A549 (cell line): ENCODE data around the gene SPDYE1.
"Not testable (repeated sequence)": the region's sequence is repeated elsewhere in the genome, so short reads cannot be mapped to it uniquely, and the experiment has no call there.

Experiments used
- CHD2 ChIP-seq: fragments of 150-350 bp; IDR thresholded peaks from 2 replicates; pipeline ENCODE4 v1.6.1; 2014; ENCODE audit warnings: low read length; ENCODE audit not compliant: partially characterized antibody
- EP300 ChIP-seq, 2 experiments: fragments of >200 bp; sonication (Bioruptor Twin); formaldehyde crosslinking; IDR thresholded peaks; 2 replicates in 1 of 2; 3 replicates in 1 of 2; pipeline ENCODE4 v1.6.1; 2016 to 2017
- MYC ChIP-seq: IDR thresholded peaks from 2 replicates; pipeline ENCODE4 v1.6.1; 2012; ENCODE audit warnings: mild to moderate bottlenecking, inconsistent platforms, low read length, improper control_type of control experiment, borderline replicate concordance
- RAD21 ChIP-seq, 2 experiments: fragments of >200 bp in 1 of 2; sonication (Bioruptor Twin) in 1 of 2; formaldehyde crosslinking in 1 of 2; IDR thresholded peaks in 1 of 2; conservative IDR thresholded peaks in 1 of 2; 2 replicates in 1 of 2; 3 replicates in 1 of 2; pipeline ENCODE4 v1.6.1; 2012 to 2018; ENCODE audit warnings: inconsistent platforms in 1 of 2
- TF ChIP-seq, protein P1 (sequence below): fragments of 200-600 bp; sonication (generic); IDR thresholded peaks from 2 replicates; pipeline ENCODE4 v1.6.1; 2016; ENCODE audit warnings: antibody characterized with exemption, mild to moderate bottlenecking, moderate library complexity
- TF ChIP-seq, protein P2 (sequence below): fragments of >200 bp; sonication (Bioruptor Twin); formaldehyde crosslinking; IDR thresholded peaks from 3 replicates; pipeline ENCODE4 v1.6.1; 2016
- TF ChIP-seq, protein P3 (sequence below): fragments of >200 bp; sonication (Bioruptor Twin); formaldehyde crosslinking; IDR thresholded peaks from 3 replicates; pipeline ENCODE4 v1.5.1; 2016

DNA sequence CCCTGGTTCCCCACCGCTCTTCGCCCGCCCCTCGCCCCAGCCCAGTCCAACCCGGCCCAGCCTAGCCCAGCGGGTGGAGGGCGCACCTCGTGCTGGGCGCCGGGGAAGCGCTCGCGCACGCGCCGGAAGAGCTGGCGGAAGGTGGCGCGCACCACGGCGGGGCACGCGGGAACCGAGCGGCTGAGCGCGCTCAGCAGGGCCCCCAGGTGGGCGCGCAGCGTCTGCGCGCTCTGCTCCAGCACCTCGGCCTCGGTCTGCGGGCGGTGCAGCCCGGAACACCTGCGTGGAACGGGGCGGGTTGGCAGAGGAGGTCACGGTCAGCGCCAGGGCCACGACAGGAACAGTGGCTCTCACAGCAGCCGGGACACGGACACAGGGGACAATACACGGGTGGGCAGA is 42.8 kb downstream of the SPDYE1 start:
- TF ChIP-seq, protein P1, sequence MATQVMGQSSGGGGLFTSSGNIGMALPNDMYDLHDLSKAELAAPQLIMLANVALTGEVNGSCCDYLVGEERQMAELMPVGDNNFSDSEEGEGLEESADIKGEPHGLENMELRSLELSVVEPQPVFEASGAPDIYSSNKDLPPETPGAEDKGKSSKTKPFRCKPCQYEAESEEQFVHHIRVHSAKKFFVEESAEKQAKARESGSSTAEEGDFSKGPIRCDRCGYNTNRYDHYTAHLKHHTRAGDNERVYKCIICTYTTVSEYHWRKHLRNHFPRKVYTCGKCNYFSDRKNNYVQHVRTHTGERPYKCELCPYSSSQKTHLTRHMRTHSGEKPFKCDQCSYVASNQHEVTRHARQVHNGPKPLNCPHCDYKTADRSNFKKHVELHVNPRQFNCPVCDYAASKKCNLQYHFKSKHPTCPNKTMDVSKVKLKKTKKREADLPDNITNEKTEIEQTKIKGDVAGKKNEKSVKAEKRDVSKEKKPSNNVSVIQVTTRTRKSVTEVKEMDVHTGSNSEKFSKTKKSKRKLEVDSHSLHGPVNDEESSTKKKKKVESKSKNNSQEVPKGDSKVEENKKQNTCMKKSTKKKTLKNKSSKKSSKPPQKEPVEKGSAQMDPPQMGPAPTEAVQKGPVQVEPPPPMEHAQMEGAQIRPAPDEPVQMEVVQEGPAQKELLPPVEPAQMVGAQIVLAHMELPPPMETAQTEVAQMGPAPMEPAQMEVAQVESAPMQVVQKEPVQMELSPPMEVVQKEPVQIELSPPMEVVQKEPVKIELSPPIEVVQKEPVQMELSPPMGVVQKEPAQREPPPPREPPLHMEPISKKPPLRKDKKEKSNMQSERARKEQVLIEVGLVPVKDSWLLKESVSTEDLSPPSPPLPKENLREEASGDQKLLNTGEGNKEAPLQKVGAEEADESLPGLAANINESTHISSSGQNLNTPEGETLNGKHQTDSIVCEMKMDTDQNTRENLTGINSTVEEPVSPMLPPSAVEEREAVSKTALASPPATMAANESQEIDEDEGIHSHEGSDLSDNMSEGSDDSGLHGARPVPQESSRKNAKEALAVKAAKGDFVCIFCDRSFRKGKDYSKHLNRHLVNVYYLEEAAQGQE, result not testable (repeated sequence)
- TF ChIP-seq, protein P2, sequence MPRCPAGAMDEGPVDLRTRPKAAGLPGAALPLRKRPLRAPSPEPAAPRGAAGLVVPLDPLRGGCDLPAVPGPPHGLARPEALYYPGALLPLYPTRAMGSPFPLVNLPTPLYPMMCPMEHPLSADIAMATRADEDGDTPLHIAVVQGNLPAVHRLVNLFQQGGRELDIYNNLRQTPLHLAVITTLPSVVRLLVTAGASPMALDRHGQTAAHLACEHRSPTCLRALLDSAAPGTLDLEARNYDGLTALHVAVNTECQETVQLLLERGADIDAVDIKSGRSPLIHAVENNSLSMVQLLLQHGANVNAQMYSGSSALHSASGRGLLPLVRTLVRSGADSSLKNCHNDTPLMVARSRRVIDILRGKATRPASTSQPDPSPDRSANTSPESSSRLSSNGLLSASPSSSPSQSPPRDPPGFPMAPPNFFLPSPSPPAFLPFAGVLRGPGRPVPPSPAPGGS, result not testable (repeated sequence)
- TF ChIP-seq MYC; EP300 (IDR thresholded peaks at IDR 0.05); RAD21 (conservative IDR thresholded peaks at IDR 0.05 in 1 of 2, IDR thresholded peaks at IDR 0.05 in 1 of 2); CHD2: not testable (repeated sequence)
- TF ChIP-seq, protein P3, sequence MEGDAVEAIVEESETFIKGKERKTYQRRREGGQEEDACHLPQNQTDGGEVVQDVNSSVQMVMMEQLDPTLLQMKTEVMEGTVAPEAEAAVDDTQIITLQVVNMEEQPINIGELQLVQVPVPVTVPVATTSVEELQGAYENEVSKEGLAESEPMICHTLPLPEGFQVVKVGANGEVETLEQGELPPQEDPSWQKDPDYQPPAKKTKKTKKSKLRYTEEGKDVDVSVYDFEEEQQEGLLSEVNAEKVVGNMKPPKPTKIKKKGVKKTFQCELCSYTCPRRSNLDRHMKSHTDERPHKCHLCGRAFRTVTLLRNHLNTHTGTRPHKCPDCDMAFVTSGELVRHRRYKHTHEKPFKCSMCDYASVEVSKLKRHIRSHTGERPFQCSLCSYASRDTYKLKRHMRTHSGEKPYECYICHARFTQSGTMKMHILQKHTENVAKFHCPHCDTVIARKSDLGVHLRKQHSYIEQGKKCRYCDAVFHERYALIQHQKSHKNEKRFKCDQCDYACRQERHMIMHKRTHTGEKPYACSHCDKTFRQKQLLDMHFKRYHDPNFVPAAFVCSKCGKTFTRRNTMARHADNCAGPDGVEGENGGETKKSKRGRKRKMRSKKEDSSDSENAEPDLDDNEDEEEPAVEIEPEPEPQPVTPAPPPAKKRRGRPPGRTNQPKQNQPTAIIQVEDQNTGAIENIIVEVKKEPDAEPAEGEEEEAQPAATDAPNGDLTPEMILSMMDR, result not testable (repeated sequence)
